SU-DHL-6 (cell line): ENCODE measurements around the gene HTD2.

Experiments
- H2AFZ ChIP-seq: fragments of 200-600 bp; sonication (generic); 2 replicates; pipeline ENCODE4 v1.6.1; 2014; ENCODE audit warnings: low read depth, mild to moderate bottlenecking, moderate library complexity, mixed read lengths, antibody characterized with exemption, low read length; ENCODE audit not compliant: severe bottlenecking
- H3F3A ChIP-seq: fragments of 200-600 bp; shearing (Covaris generic); 2 replicates; pipeline ENCODE4 v1.6.0; 2016; ENCODE audit warnings: antibody characterized with exemption, mild to moderate bottlenecking; ENCODE audit not compliant: insufficient read depth
- H3K27ac ChIP-seq: fragments of 200-600 bp; sonication (generic); 2 replicates; pipeline ENCODE4 v1.5.1; 2016; ENCODE audit warnings: low read depth, mild to moderate bottlenecking, low read length, moderate library complexity, mixed read lengths
- H3K27me3 ChIP-seq: fragments of 200-600 bp; sonication (generic), shearing (Covaris generic); 2 replicates; pipeline ENCODE4 v1.6.0; 2014; ENCODE audit warnings: mild to moderate bottlenecking, low read length
- H3K36me3 ChIP-seq: fragments of 200-600 bp; sonication (generic); 2 replicates; pipeline ENCODE4 v1.6.1; 2014; ENCODE audit warnings: mild to moderate bottlenecking, low read length, mixed read lengths
- H3K4me2 ChIP-seq: fragments of 300-600, 200-600 bp; shearing (Covaris generic), sonication (generic); 2 replicates; pipeline ENCODE4 v1.6.0; 2014; ENCODE audit warnings: low read length, low read depth, mild to moderate bottlenecking; ENCODE audit not compliant: poor library complexity, severe bottlenecking
- H3K4me3 ChIP-seq: fragments of 200-600 bp; sonication (generic); 2 replicates; pipeline ENCODE4 v1.5.1; 2014; ENCODE audit warnings: antibody characterized with exemption, low read length, mild to moderate bottlenecking, mixed read lengths; ENCODE audit not compliant: insufficient read depth, poor library complexity, severe bottlenecking
- H3K79me2 ChIP-seq: fragments of 200-600 bp; sonication (generic); 2 replicates; pipeline ENCODE4 v1.6.1; 2014; ENCODE audit warnings: mild to moderate bottlenecking, low read length, moderate library complexity; ENCODE audit not compliant: insufficient read depth
- H3K9ac ChIP-seq: fragments of 200-600 bp; sonication (generic); 2 replicates; pipeline ENCODE4 v1.7.0; 2014; ENCODE audit warnings: mild to moderate bottlenecking, low read length
- H3K9me2 ChIP-seq: fragments of 200-600 bp; sonication (generic); replicated peaks from 2 replicates; pipeline ENCODE4 v1.6.1; 2014; ENCODE audit warnings: low read length; ENCODE audit not compliant: insufficient read depth
- H3K9me3 ChIP-seq: fragments of 200-600 bp; sonication (generic); 2 replicates; pipeline ENCODE4 v1.6.1; 2014; ENCODE audit warnings: low read length, mixed read lengths; ENCODE audit not compliant: insufficient read depth
- H4K20me1 ChIP-seq: fragments of 200-600 bp; sonication (generic); 2 replicates; pipeline ENCODE4 v1.6.1; 2014; ENCODE audit warnings: low read depth, mild to moderate bottlenecking, antibody characterized with exemption, low read length, moderate library complexity, mixed read lengths
- CTCF ChIP-seq: fragments of 200-600 bp; sonication (generic); IDR thresholded peaks from one replicate; pipeline ENCODE4 v1.5.1; 2017; ENCODE audit warnings: antibody characterized with exemption, mild to moderate bottlenecking, low read length, moderate library complexity; ENCODE audit not compliant: insufficient read depth, poor library complexity, severe bottlenecking
- EZH2phosphoT487 ChIP-seq: fragments of 200-600 bp; sonication (generic), shearing (Covaris generic); conservative IDR thresholded peaks from 2 replicates; pipeline ENCODE4 v1.6.1; 2018; ENCODE audit warnings: mild to moderate bottlenecking, antibody characterized with exemption, low read length, moderate library complexity, mixed read lengths

Gene HTD2

GRCh38 chr3:58326267-58326900, 20.1 kb downstream of the HTD2 start:
- Histone ChIP-seq H3K4me2 (no peak overlapping the region), H3K4me3 (no peak overlapping the region), H3F3A (peaks cover 16% of the 10 kb centered on the region; the same call in 1 of the 2 replicates), H3K9me3 (no peaks in the 10 kb centered on the region), H3K9me2 (no peaks in the 10 kb centered on the region), H4K20me1 (no peaks in the 10 kb centered on the region), H3K36me3 (no peaks in the 10 kb centered on the region), H3K79me2 (no peaks in the 10 kb centered on the region), H3K9ac (no peak overlapping the region), H2AFZ (no peak overlapping the region), H3K27ac (no peak overlapping the region), H3K27me3 (no peaks in the 10 kb centered on the region)
- TF ChIP-seq EZH2phosphoT487, result no peak
- TF ChIP-seq CTCF, result no peak

GRCh38 chr3:58329150-58329921, 23.0 kb downstream of the HTD2 start:
- Histone ChIP-seq H3K9me2 (no peaks in the 10 kb centered on the region), H3F3A (peaks cover 15% of the 10 kb centered on the region), H3K36me3 (no peaks in the 10 kb centered on the region), H3K9ac (no peak overlapping the region), H3K27ac (no peak overlapping the region), H3K79me2 (peaks cover 14% of the 10 kb centered on the region), H4K20me1 (no peaks in the 10 kb centered on the region), H3K9me3 (no peaks in the 10 kb centered on the region), H3K27me3 (no peaks in the 10 kb centered on the region), H2AFZ (no peak overlapping the region), H3K4me2 (no peak overlapping the region), H3K4me3 (no peak overlapping the region)
- TF ChIP-seq EZH2phosphoT487, result no peak
- no peak for TF ChIP-seq CTCF

- Histone ChIP-seq H3K9me2 (no peaks in the 10 kb centered on the region), H3K27me3 (no peaks in the 10 kb centered on the region), H3K27ac (no peak overlapping the region), H3K9me3 (no peaks in the 10 kb centered on the region), H3K4me3 (no peak overlapping the region), H3K79me2 (peaks cover 20% of the 10 kb centered on the region), H3K36me3 (no peaks in the 10 kb centered on the region), H3K4me2 (no peak overlapping the region), H3F3A (peaks cover 15% of the 10 kb centered on the region), H2AFZ (no peak overlapping the region), H4K20me1 (no peaks in the 10 kb centered on the region), H3K9ac (no peak overlapping the region)
- TF ChIP-seq CTCF (no peak), EZH2phosphoT487 (no peak)
Measured at GRCh38 chr3:58329922-58330413, 23.6 kb downstream of the HTD2 start.
